Neural cell (in vitro differentiated cells): ENCODE results near the gene AGMAT.

Experiments used
- EP300 ChIP-seq: fragments of 450-650 bp; conservative IDR thresholded peaks from 2 replicates; pipeline ENCODE4 v1.6.1; 2014; ENCODE audit warnings: antibody characterized with exemption, mild to moderate bottlenecking, moderate library complexity; ENCODE audit not compliant: poor library complexity, severe bottlenecking
- EZH2 ChIP-seq: fragments of 200-600, 300-800 bp; shearing (Covaris generic), sonication (generic); IDR thresholded peaks from 2 replicates; pipeline ENCODE4 v1.6.1; 2014; ENCODE audit warnings: antibody characterized with exemption, low read length, borderline replicate concordance, mild to moderate bottlenecking; ENCODE audit not compliant: insufficient read depth, poor library complexity, severe bottlenecking
- MXI1 ChIP-seq: fragments of 450-650 bp; conservative IDR thresholded peaks from 2 replicates; pipeline ENCODE4 v1.6.1; 2014; ENCODE audit warnings: antibody characterized with exemption, mild to moderate bottlenecking; ENCODE audit not compliant: poor library complexity, severe bottlenecking
- POLR2AphosphoS5 ChIP-seq: IDR thresholded peaks from 2 replicates; pipeline ENCODE4 v1.6.1; 2012
- RAD21 ChIP-seq: fragments of 450-650 bp; conservative IDR thresholded peaks from 2 replicates; pipeline ENCODE4 v1.6.1; 2014; ENCODE audit warnings: antibody characterized with exemption, mild to moderate bottlenecking, moderate library complexity
- REST ChIP-seq: IDR thresholded peaks from 2 replicates; pipeline ENCODE4 v1.6.1; 2012; ENCODE audit warnings: borderline replicate concordance
- SMC3 ChIP-seq: fragments of 450-650 bp; conservative IDR thresholded peaks from 2 replicates; pipeline ENCODE4 v1.6.1; 2014; ENCODE audit warnings: antibody characterized with exemption, mild to moderate bottlenecking, moderate library complexity; ENCODE audit not compliant: poor library complexity
- TAF1 ChIP-seq: IDR thresholded peaks from 2 replicates; pipeline ENCODE4 v1.6.1; 2012; ENCODE audit warnings: low read depth
- TF ChIP-seq, protein P1 (sequence below): fragments of 450-650 bp; IDR thresholded peaks from 2 replicates; pipeline ENCODE4 v1.5.1; 2014; ENCODE audit warnings: antibody characterized with exemption, mild to moderate bottlenecking, moderate library complexity; ENCODE audit not compliant: poor library complexity, severe bottlenecking

- TF ChIP-seq, protein P1, sequence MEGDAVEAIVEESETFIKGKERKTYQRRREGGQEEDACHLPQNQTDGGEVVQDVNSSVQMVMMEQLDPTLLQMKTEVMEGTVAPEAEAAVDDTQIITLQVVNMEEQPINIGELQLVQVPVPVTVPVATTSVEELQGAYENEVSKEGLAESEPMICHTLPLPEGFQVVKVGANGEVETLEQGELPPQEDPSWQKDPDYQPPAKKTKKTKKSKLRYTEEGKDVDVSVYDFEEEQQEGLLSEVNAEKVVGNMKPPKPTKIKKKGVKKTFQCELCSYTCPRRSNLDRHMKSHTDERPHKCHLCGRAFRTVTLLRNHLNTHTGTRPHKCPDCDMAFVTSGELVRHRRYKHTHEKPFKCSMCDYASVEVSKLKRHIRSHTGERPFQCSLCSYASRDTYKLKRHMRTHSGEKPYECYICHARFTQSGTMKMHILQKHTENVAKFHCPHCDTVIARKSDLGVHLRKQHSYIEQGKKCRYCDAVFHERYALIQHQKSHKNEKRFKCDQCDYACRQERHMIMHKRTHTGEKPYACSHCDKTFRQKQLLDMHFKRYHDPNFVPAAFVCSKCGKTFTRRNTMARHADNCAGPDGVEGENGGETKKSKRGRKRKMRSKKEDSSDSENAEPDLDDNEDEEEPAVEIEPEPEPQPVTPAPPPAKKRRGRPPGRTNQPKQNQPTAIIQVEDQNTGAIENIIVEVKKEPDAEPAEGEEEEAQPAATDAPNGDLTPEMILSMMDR = no peak
- TF ChIP-seq POLR2AphosphoS5 (no peak), SMC3 (no peak), TAF1 (no peak), EZH2 (no peak), REST (no peak), MXI1 (no peak), EP300 (no peak), RAD21 (no peak)
Observed at GRCh38 chr1:15628003-15628402, 43.2 kb upstream of the AGMAT start.
